GM23338 (cell line): ENCODE data around the gene COL4A2. TPM values are rescaled to one million over a fixed set of nuclear protein-coding genes. Genes with fewer than 3 reads are reported as not detected.

Source experiments
- ATAC-seq: fragments of 200-7000 bp; cut with Tn5 transposase; 3 replicates; pipeline ENCODE4 v1.9.1; 2020
- DNase-seq: peaks from one replicate; pipeline ENCODE4 v3.0.0-alpha.2; 2015; ENCODE audit warnings: low spot score
- H2AFZ ChIP-seq: fragments of 200-600 bp; sonication (generic); 2 replicates; pipeline ENCODE4 v1.8.0; 2016; ENCODE audit warnings: antibody characterized with exemption, mild to moderate bottlenecking, moderate library complexity
- H3F3A ChIP-seq: fragments of 200-600 bp; sonication (generic); replicated peaks from 2 replicates; pipeline ENCODE4 v1.8.0; 2017; ENCODE audit warnings: antibody characterized with exemption, mixed run types, low read depth
- H3K27ac ChIP-seq: fragments of 200-600 bp; sonication (generic); 2 replicates; pipeline ENCODE4 v1.6.1; 2016; ENCODE audit warnings: low read depth
- H3K27me3 ChIP-seq: fragments of 200-600 bp; sonication (generic); 2 replicates; pipeline ENCODE4 v1.8.0; 2016; ENCODE audit warnings: mild to moderate bottlenecking, mixed run types, moderate library complexity; ENCODE audit not compliant: insufficient read depth
- H3K36me3 ChIP-seq: fragments of 200-600 bp; sonication (generic); 2 replicates; pipeline ENCODE4 v1.8.0; 2016; ENCODE audit warnings: mild to moderate bottlenecking; ENCODE audit not compliant: insufficient read depth
- H3K4me1 ChIP-seq: fragments of 200-600 bp; sonication (generic); 2 replicates; pipeline ENCODE4 v1.8.0; 2016; ENCODE audit warnings: mild to moderate bottlenecking, moderate library complexity; ENCODE audit not compliant: insufficient read depth
- H3K4me2 ChIP-seq: fragments of 200-600 bp; sonication (generic); 2 replicates; pipeline ENCODE4 v1.7.1; 2017; ENCODE audit warnings: mixed run types
- H3K4me3 ChIP-seq: fragments of 200-600 bp; sonication (generic); 2 replicates; pipeline ENCODE4 v1.6.1; 2016; ENCODE audit warnings: mixed run types
- H3K79me2 ChIP-seq: fragments of 200-600 bp; sonication (generic); replicated peaks from 2 replicates; pipeline ENCODE4 v1.8.0; 2017; ENCODE audit warnings: mild to moderate bottlenecking; ENCODE audit not compliant: insufficient read depth
- H3K9me2 ChIP-seq: fragments of 200-600 bp; sonication (generic); 2 replicates; pipeline ENCODE4 v1.8.0; 2017; ENCODE audit not compliant: insufficient read depth
- H4K20me1 ChIP-seq: fragments of 200-600 bp; sonication (generic); replicated peaks from 2 replicates; pipeline ENCODE4 v1.8.0; 2017; ENCODE audit warnings: mild to moderate bottlenecking; ENCODE audit not compliant: insufficient read depth
- H3K27ac Mint-ChIP-seq: 2 replicates; pipeline ENCODE4 v1.8.0; 2020; ENCODE audit warnings: inconsistent platforms, mild to moderate bottlenecking, moderate library complexity, mixed read lengths
- H3K27me3 Mint-ChIP-seq: 3 replicates; pipeline ENCODE4 v1.8.0; 2022; ENCODE audit warnings: low read depth, mild to moderate bottlenecking, moderate library complexity, mixed read lengths, inconsistent platforms; ENCODE audit not compliant: insufficient read depth, poor library complexity
- H3K36me3 Mint-ChIP-seq: 3 replicates; pipeline ENCODE4 v1.8.0; 2021; ENCODE audit warnings: low read depth, mild to moderate bottlenecking, inconsistent platforms, moderate library complexity, mixed read lengths
- H3K4me1 Mint-ChIP-seq: 3 replicates; pipeline ENCODE4 v1.8.0; 2020; ENCODE audit warnings: mild to moderate bottlenecking, inconsistent platforms, mixed read lengths
- H3K4me3 Mint-ChIP-seq: 3 replicates; pipeline ENCODE4 v1.8.0; 2021; ENCODE audit warnings: moderate library complexity, mild to moderate bottlenecking, inconsistent platforms, mixed read lengths
- H3K9me3 Mint-ChIP-seq: 3 replicates; pipeline ENCODE4 v1.8.0; 2020; ENCODE audit warnings: moderate library complexity, mild to moderate bottlenecking, inconsistent platforms, mixed read lengths
- EZH2 ChIP-seq: fragments of 200-600 bp; sonication (generic); IDR thresholded peaks from one replicate; pipeline ENCODE4 v1.8.0; 2017; ENCODE audit warnings: antibody characterized with exemption, mild to moderate bottlenecking, low read depth; ENCODE audit not compliant: unreplicated experiment
- EZH2phosphoT487 ChIP-seq: fragments of 200-600 bp; sonication (generic); IDR thresholded peaks from one replicate; pipeline ENCODE4 v1.8.1; 2018; ENCODE audit warnings: antibody characterized with exemption; ENCODE audit not compliant: unreplicated experiment
- JUNB ChIP-seq: IDR thresholded peaks from one replicate; pipeline ENCODE4 v1.6.1; 2016; ENCODE audit warnings: antibody characterized with exemption; ENCODE audit not compliant: unreplicated experiment
- POLR2AphosphoS5 ChIP-seq: IDR thresholded peaks from 2 replicates; pipeline ENCODE4 v1.6.1; 2016; ENCODE audit warnings: antibody characterized with exemption, low read depth
- STAT1 ChIP-seq: IDR thresholded peaks from one replicate; pipeline ENCODE4 v1.6.1; 2016; ENCODE audit warnings: antibody characterized with exemption; ENCODE audit not compliant: unreplicated experiment
- ZNF114 ChIP-seq: fragments of 250-450 bp; sonication (Bioruptor Pico); IDR thresholded peaks from 2 replicates; pipeline ENCODE4 v1.5.0; 2020; ENCODE audit warnings: mild to moderate bottlenecking, moderate library complexity
- ZNF331 ChIP-seq: fragments of 250-450 bp; sonication (Bioruptor Pico); IDR thresholded peaks from 2 replicates; pipeline ENCODE4 v1.5.0; 2020; ENCODE audit warnings: low read depth, mild to moderate bottlenecking, moderate library complexity
- polyA plus RNA-seq: library from polyadenylated mRNA; unstranded; fragments of >200 nt; fragmentation: Nextera tagmentation; extraction: Ambion mirVana; gene quantifications from 2 replicates; pipeline ENCODE4 v1.2.1, GENCODE V29; 2016
- total RNA-seq: library from RNA; depleted of rRNA; stranded (reverse); fragments of >200 nt; shearing (Covaris generic); gene quantifications from 2 replicates; pipeline ENCODE4 v1.2.3, GENCODE V29; 2014
- TF ChIP-seq, protein P1 (sequence below): IDR thresholded peaks from 2 replicates; pipeline ENCODE4 v1.6.1; 2016; ENCODE audit warnings: antibody characterized with exemption
- TF ChIP-seq, protein P2 (sequence below): IDR thresholded peaks from one replicate; pipeline ENCODE4 v1.6.1; 2018; ENCODE audit warnings: antibody characterized with exemption; ENCODE audit not compliant: unreplicated experiment
- TF ChIP-seq, protein P3 (sequence below), 2 experiments: fragments of 200-600 bp in 1 of 2; sonication (generic) in 1 of 2; conservative IDR thresholded peaks; 2 replicates each; pipeline versions ENCODE4 v1.5.1 to v1.6.1; 2016 to 2017; ENCODE audit warnings: antibody characterized with exemption in 2 of 2, low read depth in 2 of 2, mild to moderate bottlenecking in 2 of 2, moderate library complexity in 1 of 2
- TF ChIP-seq, protein P4 (sequence below): fragments of 250-450 bp; sonication (Bioruptor Pico); IDR thresholded peaks from 2 replicates; pipeline ENCODE4 v1.5.0; 2020; ENCODE audit warnings: mild to moderate bottlenecking, moderate library complexity

Gene COL4A2
- total and polyA plus RNA-seq, 2 experiments from 2014 or later: 37.4 to 131 TPM

DNA sequence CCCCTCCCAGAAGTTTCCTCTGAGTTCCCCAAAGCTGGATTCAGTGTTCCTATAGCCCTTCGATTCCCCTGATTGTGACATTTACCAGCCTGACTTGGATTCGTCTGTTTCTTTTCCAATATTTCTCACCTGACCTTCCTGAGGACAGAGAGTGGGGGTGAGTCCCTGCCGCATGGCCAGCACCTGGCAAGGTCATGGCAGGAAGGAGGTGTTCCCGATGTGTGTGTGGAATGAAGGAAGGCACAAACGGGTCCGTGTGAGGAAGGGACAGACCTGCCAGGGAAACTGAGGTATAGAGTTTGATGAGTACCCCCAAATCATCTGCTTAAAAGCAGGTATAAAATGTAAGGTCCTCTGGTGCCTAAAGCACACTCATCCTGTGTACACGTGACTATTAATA, 3.4 kb upstream of the COL4A2 start (continued):
- no peak for TF ChIP-seq ZNF331 (CRISPR knock-in tag)
- TF ChIP-seq, protein P1, sequence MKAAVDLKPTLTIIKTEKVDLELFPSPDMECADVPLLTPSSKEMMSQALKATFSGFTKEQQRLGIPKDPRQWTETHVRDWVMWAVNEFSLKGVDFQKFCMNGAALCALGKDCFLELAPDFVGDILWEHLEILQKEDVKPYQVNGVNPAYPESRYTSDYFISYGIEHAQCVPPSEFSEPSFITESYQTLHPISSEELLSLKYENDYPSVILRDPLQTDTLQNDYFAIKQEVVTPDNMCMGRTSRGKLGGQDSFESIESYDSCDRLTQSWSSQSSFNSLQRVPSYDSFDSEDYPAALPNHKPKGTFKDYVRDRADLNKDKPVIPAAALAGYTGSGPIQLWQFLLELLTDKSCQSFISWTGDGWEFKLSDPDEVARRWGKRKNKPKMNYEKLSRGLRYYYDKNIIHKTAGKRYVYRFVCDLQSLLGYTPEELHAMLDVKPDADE: no peak
- no peak for TF ChIP-seq JUNB

DNA sequence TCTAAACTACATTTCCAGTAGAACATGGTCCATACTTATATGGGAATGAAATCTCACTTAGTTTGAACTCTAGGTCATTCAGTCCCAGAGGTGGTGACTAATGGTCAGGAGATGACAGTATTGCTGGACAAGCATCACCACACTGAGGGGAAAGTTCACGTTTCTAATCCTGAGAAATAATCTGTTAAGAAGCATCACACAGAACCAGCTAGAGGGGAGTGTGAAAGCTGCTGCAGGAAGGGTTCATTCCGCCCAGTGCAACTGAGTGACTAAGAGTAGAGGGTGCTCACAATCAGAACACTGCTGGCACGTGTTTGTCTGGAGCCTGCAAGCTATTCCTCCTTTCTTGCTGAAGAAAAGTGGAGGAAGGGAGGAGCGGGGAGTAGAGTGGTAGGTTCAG, 2.8 kb upstream of the COL4A2 start:
- Histone ChIP-seq H3K36me3 (no peaks in the 10 kb centered on the region), H4K20me1 (no peaks in the 10 kb centered on the region; the same call in 1 of the 2 replicates), H3K27me3 (peaks cover 30% of the 10 kb centered on the region), H3K4me3 (no peak overlapping the region), H3K79me2 (peaks cover 50% of the 10 kb centered on the region), H2AFZ (no peak overlapping the region), H3F3A (0 out of 2 replicates have a peak, but pooled peaks cover 4% of the 10 kb centered on the region), H3K27ac (no peak overlapping the region), H3K4me1 (peaks cover 38% of the 10 kb centered on the region), H3K9me2 (no peaks in the 10 kb centered on the region; the same call in 1 of the 2 replicates), H3K4me2 (no peak overlapping the region)
- no peak overlapping the region for H3K4me3 Mint-ChIP-seq
- peaks cover 20% of the 10 kb centered on the region for H3K27me3 Mint-ChIP-seq
- H3K4me1 Mint-ChIP-seq: peaks cover 41% of the 10 kb centered on the region
- no peak for DNase-seq
- no peak overlapping the region for H3K27ac Mint-ChIP-seq
- peaks cover 3% of the 10 kb centered on the region; the same call in 1 of the 3 replicates for H3K9me3 Mint-ChIP-seq
- no peak for ATAC-seq
- H3K36me3 Mint-ChIP-seq: no peaks in the 10 kb centered on the region; the same call in 1 of the 3 replicates
- no peak for TF ChIP-seq ZNF331 (CRISPR knock-in tag)
- no peak for TF ChIP-seq ZNF114 (CRISPR knock-in tag)
- TF ChIP-seq, protein P2, sequence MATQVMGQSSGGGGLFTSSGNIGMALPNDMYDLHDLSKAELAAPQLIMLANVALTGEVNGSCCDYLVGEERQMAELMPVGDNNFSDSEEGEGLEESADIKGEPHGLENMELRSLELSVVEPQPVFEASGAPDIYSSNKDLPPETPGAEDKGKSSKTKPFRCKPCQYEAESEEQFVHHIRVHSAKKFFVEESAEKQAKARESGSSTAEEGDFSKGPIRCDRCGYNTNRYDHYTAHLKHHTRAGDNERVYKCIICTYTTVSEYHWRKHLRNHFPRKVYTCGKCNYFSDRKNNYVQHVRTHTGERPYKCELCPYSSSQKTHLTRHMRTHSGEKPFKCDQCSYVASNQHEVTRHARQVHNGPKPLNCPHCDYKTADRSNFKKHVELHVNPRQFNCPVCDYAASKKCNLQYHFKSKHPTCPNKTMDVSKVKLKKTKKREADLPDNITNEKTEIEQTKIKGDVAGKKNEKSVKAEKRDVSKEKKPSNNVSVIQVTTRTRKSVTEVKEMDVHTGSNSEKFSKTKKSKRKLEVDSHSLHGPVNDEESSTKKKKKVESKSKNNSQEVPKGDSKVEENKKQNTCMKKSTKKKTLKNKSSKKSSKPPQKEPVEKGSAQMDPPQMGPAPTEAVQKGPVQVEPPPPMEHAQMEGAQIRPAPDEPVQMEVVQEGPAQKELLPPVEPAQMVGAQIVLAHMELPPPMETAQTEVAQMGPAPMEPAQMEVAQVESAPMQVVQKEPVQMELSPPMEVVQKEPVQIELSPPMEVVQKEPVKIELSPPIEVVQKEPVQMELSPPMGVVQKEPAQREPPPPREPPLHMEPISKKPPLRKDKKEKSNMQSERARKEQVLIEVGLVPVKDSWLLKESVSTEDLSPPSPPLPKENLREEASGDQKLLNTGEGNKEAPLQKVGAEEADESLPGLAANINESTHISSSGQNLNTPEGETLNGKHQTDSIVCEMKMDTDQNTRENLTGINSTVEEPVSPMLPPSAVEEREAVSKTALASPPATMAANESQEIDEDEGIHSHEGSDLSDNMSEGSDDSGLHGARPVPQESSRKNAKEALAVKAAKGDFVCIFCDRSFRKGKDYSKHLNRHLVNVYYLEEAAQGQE: no peak
- TF ChIP-seq, protein P3, sequence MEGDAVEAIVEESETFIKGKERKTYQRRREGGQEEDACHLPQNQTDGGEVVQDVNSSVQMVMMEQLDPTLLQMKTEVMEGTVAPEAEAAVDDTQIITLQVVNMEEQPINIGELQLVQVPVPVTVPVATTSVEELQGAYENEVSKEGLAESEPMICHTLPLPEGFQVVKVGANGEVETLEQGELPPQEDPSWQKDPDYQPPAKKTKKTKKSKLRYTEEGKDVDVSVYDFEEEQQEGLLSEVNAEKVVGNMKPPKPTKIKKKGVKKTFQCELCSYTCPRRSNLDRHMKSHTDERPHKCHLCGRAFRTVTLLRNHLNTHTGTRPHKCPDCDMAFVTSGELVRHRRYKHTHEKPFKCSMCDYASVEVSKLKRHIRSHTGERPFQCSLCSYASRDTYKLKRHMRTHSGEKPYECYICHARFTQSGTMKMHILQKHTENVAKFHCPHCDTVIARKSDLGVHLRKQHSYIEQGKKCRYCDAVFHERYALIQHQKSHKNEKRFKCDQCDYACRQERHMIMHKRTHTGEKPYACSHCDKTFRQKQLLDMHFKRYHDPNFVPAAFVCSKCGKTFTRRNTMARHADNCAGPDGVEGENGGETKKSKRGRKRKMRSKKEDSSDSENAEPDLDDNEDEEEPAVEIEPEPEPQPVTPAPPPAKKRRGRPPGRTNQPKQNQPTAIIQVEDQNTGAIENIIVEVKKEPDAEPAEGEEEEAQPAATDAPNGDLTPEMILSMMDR (conservative IDR thresholded peaks at IDR 0.05; ENCODE audit: low read depth in 2 of 2): no peak
- no peak for TF ChIP-seq JUNB
- TF ChIP-seq POLR2AphosphoS5: no peak
- no peak for TF ChIP-seq STAT1
- no peak for TF ChIP-seq EZH2
- TF ChIP-seq EZH2phosphoT487: no peak
- TF ChIP-seq, protein P4, sequence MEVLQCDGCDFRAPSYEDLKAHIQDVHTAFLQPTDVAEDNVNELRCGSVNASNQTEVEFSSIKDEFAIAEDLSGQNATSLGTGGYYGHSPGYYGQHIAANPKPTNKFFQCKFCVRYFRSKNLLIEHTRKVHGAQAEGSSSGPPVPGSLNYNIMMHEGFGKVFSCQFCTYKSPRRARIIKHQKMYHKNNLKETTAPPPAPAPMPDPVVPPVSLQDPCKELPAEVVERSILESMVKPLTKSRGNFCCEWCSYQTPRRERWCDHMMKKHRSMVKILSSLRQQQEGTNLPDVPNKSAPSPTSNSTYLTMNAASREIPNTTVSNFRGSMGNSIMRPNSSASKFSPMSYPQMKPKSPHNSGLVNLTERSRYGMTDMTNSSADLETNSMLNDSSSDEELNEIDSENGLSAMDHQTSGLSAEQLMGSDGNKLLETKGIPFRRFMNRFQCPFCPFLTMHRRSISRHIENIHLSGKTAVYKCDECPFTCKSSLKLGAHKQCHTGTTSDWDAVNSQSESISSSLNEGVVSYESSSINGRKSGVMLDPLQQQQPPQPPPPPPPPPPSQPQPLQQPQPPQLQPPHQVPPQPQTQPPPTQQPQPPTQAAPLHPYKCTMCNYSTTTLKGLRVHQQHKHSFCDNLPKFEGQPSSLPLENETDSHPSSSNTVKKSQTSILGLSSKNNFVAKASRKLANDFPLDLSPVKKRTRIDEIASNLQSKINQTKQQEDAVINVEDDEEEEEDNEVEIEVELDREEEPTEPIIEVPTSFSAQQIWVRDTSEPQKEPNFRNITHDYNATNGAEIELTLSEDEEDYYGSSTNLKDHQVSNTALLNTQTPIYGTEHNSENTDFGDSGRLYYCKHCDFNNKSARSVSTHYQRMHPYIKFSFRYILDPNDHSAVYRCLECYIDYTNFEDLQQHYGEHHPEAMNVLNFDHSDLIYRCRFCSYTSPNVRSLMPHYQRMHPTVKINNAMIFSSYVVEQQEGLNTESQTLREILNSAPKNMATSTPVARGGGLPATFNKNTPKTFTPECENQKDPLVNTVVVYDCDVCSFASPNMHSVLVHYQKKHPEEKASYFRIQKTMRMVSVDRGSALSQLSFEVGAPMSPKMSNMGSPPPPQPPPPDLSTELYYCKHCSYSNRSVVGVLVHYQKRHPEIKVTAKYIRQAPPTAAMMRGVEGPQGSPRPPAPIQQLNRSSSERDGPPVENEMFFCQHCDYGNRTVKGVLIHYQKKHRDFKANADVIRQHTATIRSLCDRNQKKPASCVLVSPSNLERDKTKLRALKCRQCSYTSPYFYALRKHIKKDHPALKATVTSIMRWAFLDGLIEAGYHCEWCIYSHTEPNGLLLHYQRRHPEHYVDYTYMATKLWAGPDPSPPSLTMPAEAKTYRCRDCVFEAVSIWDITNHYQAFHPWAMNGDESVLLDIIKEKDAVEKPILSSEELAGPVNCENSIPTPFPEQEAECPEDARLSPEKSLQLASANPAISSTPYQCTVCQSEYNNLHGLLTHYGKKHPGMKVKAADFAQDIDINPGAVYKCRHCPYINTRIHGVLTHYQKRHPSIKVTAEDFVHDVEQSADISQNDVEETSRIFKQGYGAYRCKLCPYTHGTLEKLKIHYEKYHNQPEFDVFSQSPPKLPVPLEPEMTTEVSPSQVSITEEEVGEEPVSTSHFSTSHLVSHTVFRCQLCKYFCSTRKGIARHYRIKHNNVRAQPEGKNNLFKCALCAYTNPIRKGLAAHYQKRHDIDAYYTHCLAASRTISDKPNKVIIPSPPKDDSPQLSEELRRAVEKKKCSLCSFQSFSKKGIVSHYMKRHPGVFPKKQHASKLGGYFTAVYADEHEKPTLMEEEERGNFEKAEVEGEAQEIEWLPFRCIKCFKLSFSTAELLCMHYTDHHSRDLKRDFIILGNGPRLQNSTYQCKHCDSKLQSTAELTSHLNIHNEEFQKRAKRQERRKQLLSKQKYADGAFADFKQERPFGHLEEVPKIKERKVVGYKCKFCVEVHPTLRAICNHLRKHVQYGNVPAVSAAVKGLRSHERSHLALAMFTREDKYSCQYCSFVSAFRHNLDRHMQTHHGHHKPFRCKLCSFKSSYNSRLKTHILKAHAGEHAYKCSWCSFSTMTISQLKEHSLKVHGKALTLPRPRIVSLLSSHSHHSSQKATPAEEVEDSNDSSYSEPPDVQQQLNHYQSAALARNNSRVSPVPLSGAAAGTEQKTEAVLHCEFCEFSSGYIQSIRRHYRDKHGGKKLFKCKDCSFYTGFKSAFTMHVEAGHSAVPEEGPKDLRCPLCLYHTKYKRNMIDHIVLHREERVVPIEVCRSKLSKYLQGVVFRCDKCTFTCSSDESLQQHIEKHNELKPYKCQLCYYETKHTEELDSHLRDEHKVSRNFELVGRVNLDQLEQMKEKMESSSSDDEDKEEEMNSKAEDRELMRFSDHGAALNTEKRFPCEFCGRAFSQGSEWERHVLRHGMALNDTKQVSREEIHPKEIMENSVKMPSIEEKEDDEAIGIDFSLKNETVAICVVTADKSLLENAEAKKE: no peak
- TF ChIP-seq, protein P1: no peak
